ENCODE measurements around the gene OR2Z1. TPM values are rescaled to one million over a fixed set of nuclear protein-coding genes. Genes with fewer than 3 reads are reported as not detected.

Gene OR2Z1
- total RNA-seq, 1 donor from 2014 or later: not detected

- Mint-ChIP-seq H3K27ac (no peak overlapping the region), H3K36me3 (ENCODE audit: insufficient read depth) (no peaks in the 10 kb centered on the region), H3K4me1 (ENCODE audit: low read depth) (no peaks in the 10 kb centered on the region), H3K9me3 (ENCODE audit: low read depth) (peaks cover 15% of the 10 kb centered on the region), H3K27me3 (no peaks in the 10 kb centered on the region), H3K4me3 (ENCODE audit: low read depth) (no peak overlapping the region)
- no peak for DNase-seq (ENCODE audit: low spot score, unreplicated experiment)
- no peak for TF ChIP-seq CTCF (IDR thresholded peaks at IDR 0.05; ENCODE audit: unreplicated experiment)
Observed at GRCh38 chr19:8681345-8682029, 39.9 kb upstream of the OR2Z1 start.

GRCh38 chr19:8682472-8682871 is 39.0 kb upstream of the OR2Z1 start:
- no peak for TF ChIP-seq CTCF (IDR thresholded peaks at IDR 0.05; ENCODE audit: unreplicated experiment)
- no peak overlapping the region for H3K27ac Mint-ChIP-seq

GRCh38 chr19:8682931-8683330 is 38.5 kb upstream of the OR2Z1 start:
- Mint-ChIP-seq H3K36me3 (ENCODE audit: insufficient read depth) (no peaks in the 10 kb centered on the region), H3K27me3 (peaks cover 2% of the 10 kb centered on the region), H3K9me3 (ENCODE audit: low read depth) (peaks cover 12% of the 10 kb centered on the region), H3K4me3 (ENCODE audit: low read depth) (no peak overlapping the region), H3K4me1 (ENCODE audit: low read depth) (no peaks in the 10 kb centered on the region), H3K27ac (no peak overlapping the region)
- no peak for DNase-seq (ENCODE audit: low spot score, unreplicated experiment)
- TF ChIP-seq CTCF (IDR thresholded peaks at IDR 0.05; ENCODE audit: unreplicated experiment): no peak

More at GRCh38 chr19:8682472-8682871, 39.0 kb upstream of the OR2Z1 start:
- DNase-seq (ENCODE audit: low spot score, unreplicated experiment): no peak
- Mint-ChIP-seq H3K4me1 (ENCODE audit: low read depth) (no peaks in the 10 kb centered on the region), H3K9me3 (ENCODE audit: low read depth) (peaks cover 15% of the 10 kb centered on the region), H3K4me3 (ENCODE audit: low read depth) (no peak overlapping the region), H3K27me3 (peaks cover 2% of the 10 kb centered on the region), H3K36me3 (ENCODE audit: insufficient read depth) (no peaks in the 10 kb centered on the region)

- no peak overlapping the region for H3K4me3 Mint-ChIP-seq (ENCODE audit: low read depth)
- no peak for TF ChIP-seq CTCF (IDR thresholded peaks at IDR 0.05; ENCODE audit: unreplicated experiment)
- H3K9me3 Mint-ChIP-seq (ENCODE audit: low read depth): peaks cover 8% of the 10 kb centered on the region
- peaks cover 4% of the 10 kb centered on the region for H3K27me3 Mint-ChIP-seq
- no peak for DNase-seq (ENCODE audit: low spot score, unreplicated experiment)
- H3K36me3 Mint-ChIP-seq (ENCODE audit: insufficient read depth): no peaks in the 10 kb centered on the region
- H3K4me1 Mint-ChIP-seq (ENCODE audit: low read depth): no peaks in the 10 kb centered on the region
- H3K27ac Mint-ChIP-seq: no peak overlapping the region
Observed at GRCh38 chr19:8684001-8684902, 37.2 kb upstream of the OR2Z1 start.

- Mint-ChIP-seq H3K4me3 (ENCODE audit: low read depth) (no peak overlapping the region), H3K27ac (no peak overlapping the region), H3K9me3 (ENCODE audit: low read depth) (peaks cover 6% of the 10 kb centered on the region), H3K36me3 (ENCODE audit: insufficient read depth) (no peaks in the 10 kb centered on the region), H3K4me1 (ENCODE audit: low read depth) (no peaks in the 10 kb centered on the region), H3K27me3 (peaks cover 8% of the 10 kb centered on the region)
- no peak for TF ChIP-seq CTCF (IDR thresholded peaks at IDR 0.05; ENCODE audit: unreplicated experiment)
- DNase-seq (ENCODE audit: low spot score, unreplicated experiment): no peak
Observed at GRCh38 chr19:8686549-8686948, 34.9 kb upstream of the OR2Z1 start.

All from progenitor cell of endocrine pancreas (in vitro differentiated cells).